H9 (cell line): ENCODE results near the gene NET1. TPM values are rescaled to one million over a fixed set of nuclear protein-coding genes. Genes with fewer than 3 reads are reported as not detected.

Source experiments
- DNase-seq: peaks from one replicate; pipeline ENCODE4 v3.0.0-alpha.2; 2017
- H2AFZ ChIP-seq: one replicate; pipeline ENCODE4 v1.6.1; 2013; ENCODE audit warnings: mild to moderate bottlenecking, low read length, control low read depth, moderate library complexity
- H2AK5ac ChIP-seq: 2 replicates; pipeline ENCODE4 v1.6.1; 2013; ENCODE audit warnings: low read length, control low read depth, mixed read lengths; ENCODE audit not compliant: insufficient read length
- H2BK120ac ChIP-seq: one replicate; pipeline ENCODE4 v1.6.1; 2013; ENCODE audit warnings: low read depth, mild to moderate bottlenecking, low read length, control low read depth, inconsistent platforms; ENCODE audit not compliant: poor library complexity, severe bottlenecking
- H2BK12ac ChIP-seq: 2 replicates; pipeline ENCODE4 v1.6.1; 2013; ENCODE audit warnings: low read length, control low read depth, mixed read lengths, low read depth; ENCODE audit not compliant: insufficient read length
- H2BK15ac ChIP-seq: 2 replicates; pipeline ENCODE4 v1.6.1; 2013; ENCODE audit warnings: low read depth, low read length, control low read depth
- H2BK20ac ChIP-seq: one replicate; pipeline ENCODE4 v1.6.1; 2013; ENCODE audit warnings: low read depth, mild to moderate bottlenecking, low read length, control low read depth, inconsistent platforms; ENCODE audit not compliant: poor library complexity, severe bottlenecking
- H2BK5ac ChIP-seq: 2 replicates; pipeline ENCODE4 v1.6.1; 2013; ENCODE audit warnings: low read length, control low read depth, mixed read lengths; ENCODE audit not compliant: insufficient read length
- H3K14ac ChIP-seq: 2 replicates; pipeline ENCODE4 v1.6.1; 2013; ENCODE audit warnings: low read length, control low read depth; ENCODE audit not compliant: insufficient read depth
- H3K18ac ChIP-seq: 2 replicates; pipeline ENCODE4 v1.6.1; 2013; ENCODE audit warnings: low read depth, mild to moderate bottlenecking, mixed read lengths, low read length, control low read depth; ENCODE audit not compliant: insufficient read length
- H3K23ac ChIP-seq: 2 replicates; pipeline ENCODE4 v1.6.1; 2013; ENCODE audit warnings: low read length, control low read depth, mixed read lengths, low read depth; ENCODE audit not compliant: insufficient read length
- H3K23me2 ChIP-seq: 2 replicates; pipeline ENCODE4 v1.6.1; 2013; ENCODE audit warnings: low read depth, mild to moderate bottlenecking, mixed read lengths, low read length, control low read depth; ENCODE audit not compliant: insufficient read length, poor library complexity, severe bottlenecking
- H3K27ac ChIP-seq: 2 replicates; pipeline ENCODE4 v1.5.1; 2013; ENCODE audit warnings: low read length, control low read depth, mixed read lengths, low read depth; ENCODE audit not compliant: insufficient read length
- H3K27me3 ChIP-seq: 2 replicates; pipeline ENCODE4 v1.6.1; 2013; ENCODE audit warnings: low read length, control low read depth, inconsistent platforms; ENCODE audit not compliant: insufficient read depth
- H3K4ac ChIP-seq: 2 replicates; pipeline ENCODE4 v1.6.1; 2013; ENCODE audit warnings: low read depth, mild to moderate bottlenecking, control low read depth, inconsistent platforms, low read length, moderate library complexity
- H3K4me1 ChIP-seq: 2 replicates; pipeline ENCODE4 v1.6.1; 2013; ENCODE audit warnings: low read length, control low read depth, inconsistent platforms; ENCODE audit not compliant: insufficient read depth
- H3K4me2 ChIP-seq: 2 replicates; pipeline ENCODE4 v1.6.1; 2013; ENCODE audit warnings: low read length, control low read depth, mixed read lengths; ENCODE audit not compliant: insufficient read length, insufficient read depth
- H3K56ac ChIP-seq: 2 replicates; pipeline ENCODE4 v1.6.1; 2013; ENCODE audit warnings: low read depth, mild to moderate bottlenecking, mixed read lengths, low read length, control low read depth; ENCODE audit not compliant: insufficient read length
- H3K79me1 ChIP-seq: 2 replicates; pipeline ENCODE4 v1.6.1; 2013; ENCODE audit warnings: low read depth, mild to moderate bottlenecking, moderate library complexity, low read length, control low read depth, inconsistent platforms; ENCODE audit not compliant: insufficient read depth, poor library complexity, severe bottlenecking
- H3K79me2 ChIP-seq: 2 replicates; pipeline ENCODE4 v1.6.1; 2013; ENCODE audit warnings: low read length, control low read depth, inconsistent platforms; ENCODE audit not compliant: insufficient read depth
- H3K9ac ChIP-seq: 2 replicates; pipeline ENCODE4 v1.6.1; 2013; ENCODE audit warnings: low read length, control low read depth, mixed read lengths; ENCODE audit not compliant: insufficient read length; ENCODE audit errors: extremely low read depth
- H3K9me3 ChIP-seq: one replicate; pipeline ENCODE4 v1.6.1; 2013; ENCODE audit warnings: low read depth, low read length, inconsistent platforms; ENCODE audit not compliant: control insufficient read depth
- H3T11ph ChIP-seq: one replicate; pipeline ENCODE4 v1.6.1; 2013; ENCODE audit warnings: mild to moderate bottlenecking, low read length, control low read depth, inconsistent platforms
- H4K20me1 ChIP-seq: one replicate; pipeline ENCODE4 v1.6.1; 2013; ENCODE audit not compliant: control insufficient read depth, insufficient read length, insufficient read depth
- H4K5ac ChIP-seq: 2 replicates; pipeline ENCODE4 v1.6.1; 2013; ENCODE audit warnings: low read depth, mild to moderate bottlenecking, mixed read lengths, low read length, control low read depth; ENCODE audit not compliant: insufficient read length
- H4K8ac ChIP-seq: replicated peaks from 2 replicates; pipeline ENCODE4 v1.6.1; 2013; ENCODE audit warnings: low read length, control low read depth, mixed read lengths, low read depth; ENCODE audit not compliant: insufficient read length
- H4K91ac ChIP-seq: 2 replicates; pipeline ENCODE4 v1.6.1; 2013; ENCODE audit warnings: low read depth, mild to moderate bottlenecking, moderate library complexity, mixed read lengths, low read length, control low read depth; ENCODE audit not compliant: insufficient read length
- H3K27ac Mint-ChIP-seq, 3 experiments: 2 replicates in 2 of 3; 3 replicates in 1 of 3; pipeline ENCODE4 v1.8.0; 2020 to 2021; ENCODE audit warnings: mixed read lengths in 3 of 3, mild to moderate bottlenecking in 1 of 3, moderate library complexity in 1 of 3
- H3K27me3 Mint-ChIP-seq: 2 replicates; pipeline ENCODE4 v1.8.0; 2021; ENCODE audit warnings: low read depth, mild to moderate bottlenecking, moderate library complexity, mixed read lengths
- H3K36me3 Mint-ChIP-seq, 3 experiments: 2 replicates in 2 of 3; 3 replicates in 1 of 3; pipeline ENCODE4 v1.8.0; 2020 to 2021; ENCODE audit warnings: low read depth in 3 of 3, mixed read lengths in 3 of 3; ENCODE audit not compliant: insufficient read depth in 1 of 3
- H3K4me1 Mint-ChIP-seq, 2 experiments: 2 replicates each; pipeline ENCODE4 v1.8.0; 2020; ENCODE audit warnings: mixed read lengths in 2 of 2
- H3K4me3 Mint-ChIP-seq, 2 experiments: 2 replicates in 1 of 2; 3 replicates in 1 of 2; pipeline ENCODE4 v1.8.0; 2020 to 2021; ENCODE audit warnings: mild to moderate bottlenecking in 2 of 2, mixed read lengths in 2 of 2, moderate library complexity in 1 of 2
- H3K9me3 Mint-ChIP-seq, 2 experiments: 2 replicates in 1 of 2; 3 replicates in 1 of 2; pipeline ENCODE4 v1.8.0; 2020; ENCODE audit warnings: mild to moderate bottlenecking in 2 of 2, mixed read lengths in 2 of 2, moderate library complexity in 1 of 2
- total RNA-seq: library from RNA; stranded (reverse); gene quantifications from 2 replicates; pipeline ENCODE4 v1.2.1, GENCODE V29; 2021
- TF ChIP-seq, protein P1 (sequence below): fragments of 200-600 bp; sonication (generic); conservative IDR thresholded peaks from 3 replicates; pipeline ENCODE4 v1.8.0; 2021; ENCODE audit warnings: antibody characterized with exemption, mild to moderate bottlenecking

NET1 gene
- total RNA-seq, 1 experiment from 2014 or later, result 50.6 TPM

DNA sequence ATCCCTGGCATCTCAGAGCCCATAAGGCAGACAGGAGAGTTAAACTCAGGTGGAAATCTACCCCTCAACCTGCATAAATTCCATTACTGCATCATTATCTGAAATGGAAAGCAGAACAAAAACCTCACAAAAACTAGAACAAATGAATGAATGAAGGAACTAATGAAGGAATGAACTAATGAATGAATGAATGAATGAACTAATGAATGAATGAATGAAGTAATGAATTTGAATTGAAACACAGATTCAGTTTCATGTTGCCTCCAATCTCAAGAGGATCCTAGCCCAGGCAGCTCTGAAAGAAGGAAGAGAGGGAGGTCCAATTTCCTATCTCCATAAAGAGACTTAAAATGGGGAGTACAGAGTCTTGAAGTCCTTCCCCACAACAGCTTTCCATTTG is 49.5 kb upstream of the NET1 start:
- no peaks in the 10 kb centered on the region for H3K27me3 ChIP-seq
- no peak overlapping the region for H2BK120ac ChIP-seq
- no peak overlapping the region for H2BK20ac ChIP-seq
- H4K5ac ChIP-seq, result no peak overlapping the region
- no peak overlapping the region for H2BK15ac ChIP-seq
- no peak overlapping the region for H3K4me2 ChIP-seq
- no peak overlapping the region for H3K56ac ChIP-seq
- no peak overlapping the region for H2AFZ ChIP-seq
- H3K27me3 Mint-ChIP-seq, result peaks cover 4% of the 10 kb centered on the region
- no peaks in the 10 kb centered on the region for H3K9me3 ChIP-seq
- H4K20me1 ChIP-seq, result no peaks in the 10 kb centered on the region
- H4K8ac ChIP-seq, result no peak overlapping the region
- H3K14ac ChIP-seq, result no peak overlapping the region
- H2BK5ac ChIP-seq, result no peak overlapping the region
- no peak for DNase-seq
- H3K36me3 Mint-ChIP-seq, result no peaks in the 10 kb centered on the region
- H3K4me3 Mint-ChIP-seq, result no peak overlapping the region
- no peak overlapping the region for H3K27ac Mint-ChIP-seq
- no peaks in the 10 kb centered on the region for H3K23me2 ChIP-seq
- H2AK5ac ChIP-seq, result no peak overlapping the region
- H3K4me1 ChIP-seq, result no peaks in the 10 kb centered on the region
- 0 out of 4 replicates have a peak, but pooled peaks cover 0 to 2% of the 10 kb centered on the region in 2 experiments for H3K4me1 Mint-ChIP-seq
- TF ChIP-seq, protein P1, sequence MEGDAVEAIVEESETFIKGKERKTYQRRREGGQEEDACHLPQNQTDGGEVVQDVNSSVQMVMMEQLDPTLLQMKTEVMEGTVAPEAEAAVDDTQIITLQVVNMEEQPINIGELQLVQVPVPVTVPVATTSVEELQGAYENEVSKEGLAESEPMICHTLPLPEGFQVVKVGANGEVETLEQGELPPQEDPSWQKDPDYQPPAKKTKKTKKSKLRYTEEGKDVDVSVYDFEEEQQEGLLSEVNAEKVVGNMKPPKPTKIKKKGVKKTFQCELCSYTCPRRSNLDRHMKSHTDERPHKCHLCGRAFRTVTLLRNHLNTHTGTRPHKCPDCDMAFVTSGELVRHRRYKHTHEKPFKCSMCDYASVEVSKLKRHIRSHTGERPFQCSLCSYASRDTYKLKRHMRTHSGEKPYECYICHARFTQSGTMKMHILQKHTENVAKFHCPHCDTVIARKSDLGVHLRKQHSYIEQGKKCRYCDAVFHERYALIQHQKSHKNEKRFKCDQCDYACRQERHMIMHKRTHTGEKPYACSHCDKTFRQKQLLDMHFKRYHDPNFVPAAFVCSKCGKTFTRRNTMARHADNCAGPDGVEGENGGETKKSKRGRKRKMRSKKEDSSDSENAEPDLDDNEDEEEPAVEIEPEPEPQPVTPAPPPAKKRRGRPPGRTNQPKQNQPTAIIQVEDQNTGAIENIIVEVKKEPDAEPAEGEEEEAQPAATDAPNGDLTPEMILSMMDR, result no peak
- H3K9ac ChIP-seq, result no peak overlapping the region
- no peak overlapping the region for H3K4ac ChIP-seq
- H3K79me2 ChIP-seq, result no peaks in the 10 kb centered on the region
- no peaks in the 10 kb centered on the region for H3K79me1 ChIP-seq
- H3K27ac ChIP-seq, result no peak overlapping the region
- H3T11ph ChIP-seq, result no peak overlapping the region
- H2BK12ac ChIP-seq, result no peak overlapping the region
- H3K18ac ChIP-seq, result no peak overlapping the region
- no peak overlapping the region for H4K91ac ChIP-seq
- H3K9me3 Mint-ChIP-seq, result peaks cover 0 to 46% of the 10 kb centered on the region in 2 experiments; a peak in 3 of 5 replicates
- no peak overlapping the region for H3K23ac ChIP-seq
